ENCODE results near the gene SCRN2.

GRCh38 chr17:47823519-47823918 is 17.6 kb downstream of the SCRN2 start:
- TF ChIP-seq CTCF (IDR thresholded peaks at IDR 0.05) = no peak
- no peak for TF ChIP-seq POLR2A (IDR thresholded peaks at IDR 0.05)
